Adrenal gland (tissue), 5 donors: ENCODE data around the gene NFATC3.

Experiments used
- CTCF ChIP-seq, 6 experiments: fragments of 450-650 bp in 4 of 6; fragments of 200-600 bp in 2 of 6; sonication (generic) in 1 of 6; IDR thresholded peaks; 1 replicate in 5 of 6; 2 replicates in 1 of 6; pipeline versions ENCODE4 v1.5.1 to v1.8.0; 2016 to 2021; ENCODE audit warnings: antibody characterized with exemption in 6 of 6, mild to moderate bottlenecking in 2 of 6, moderate library complexity in 1 of 6
- POLR2A ChIP-seq, 2 donors: fragments of 450-650 bp; IDR thresholded peaks; one replicate each; pipeline ENCODE4 v1.6.1; 2017; ENCODE audit warnings: antibody characterized with exemption in 2 of 2, mild to moderate bottlenecking in 2 of 2, moderate library complexity in 1 of 2
- donor health status: DM: no; HTN: no; CAD: no.

DNA sequence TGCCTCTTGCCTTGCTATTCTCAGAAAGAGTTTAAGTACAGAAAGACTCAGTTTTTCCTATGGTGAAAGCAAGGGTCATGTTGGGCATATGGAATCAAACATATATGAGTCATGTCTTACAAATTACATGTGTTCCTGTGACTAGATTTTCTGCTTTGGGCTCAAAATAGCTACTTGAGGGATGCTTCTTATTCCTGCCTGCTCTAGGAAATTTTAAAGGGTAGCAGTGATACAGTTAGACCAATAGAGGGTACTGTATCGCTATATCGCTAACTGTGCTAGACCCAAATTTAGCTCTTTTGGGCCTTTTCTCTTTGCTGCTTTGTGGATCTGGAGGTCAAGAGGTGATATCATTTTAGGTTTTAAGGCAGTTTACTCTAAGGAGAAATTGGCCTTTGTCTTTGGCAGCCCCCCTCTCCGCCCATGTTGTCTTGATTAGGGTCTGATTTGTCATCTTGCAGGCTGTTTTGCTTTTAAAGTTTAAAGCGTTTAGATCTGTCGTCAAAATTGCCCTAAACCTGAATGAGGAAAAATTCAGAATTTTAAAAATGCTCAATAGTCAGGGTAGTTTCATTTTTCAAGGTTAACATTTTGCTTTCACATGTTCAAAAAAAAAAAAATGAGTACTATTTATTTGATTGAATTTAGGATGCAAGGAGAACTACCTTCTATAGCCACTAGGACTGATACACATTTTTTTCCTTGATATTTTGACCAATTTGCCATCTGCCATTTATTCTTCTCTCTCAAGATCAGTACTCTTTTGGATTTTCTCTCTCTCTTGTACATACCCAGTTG, 8.8 kb downstream of the NFATC3 start:
- TF ChIP-seq CTCF (IDR thresholded peaks at IDR 0.05) (peak; percentile 16 to 58 (median 52)), POLR2A (IDR thresholded peaks at IDR 0.05) (no peak)
